Measurements from ENCODE around the gene AJAP1.

The AJAP1 gene

DNA sequence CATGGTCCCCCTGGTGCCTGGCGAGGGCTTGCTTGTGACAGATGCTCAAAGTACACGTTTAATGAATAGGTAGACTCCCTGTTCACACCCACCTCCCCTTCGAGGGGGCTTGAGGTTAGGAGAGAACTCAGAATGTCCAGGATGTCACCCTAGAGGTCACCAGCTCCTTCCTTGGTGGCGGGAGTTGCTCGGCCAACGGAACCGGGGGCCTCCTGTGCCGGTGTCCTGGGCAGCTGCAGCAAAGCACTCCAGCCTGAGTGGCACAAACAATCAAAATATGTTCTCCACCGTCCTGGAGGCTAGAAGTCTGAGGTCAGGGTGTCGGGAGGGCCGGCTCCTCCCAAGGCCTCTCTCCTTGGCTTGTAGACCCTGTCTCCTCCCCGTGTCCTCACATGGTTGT, 71.0 kb downstream of the AJAP1 start:
- no peaks in the 10 kb centered on the region for H3K9me3 ChIP-seq (ENCODE audit: control insufficient read depth, insufficient read depth, low read depth, low read length)
- CTCF ChIA-PET, result no interaction called here
- POLR2A ChIA-PET, result no interaction called here
- TF ChIP-seq ZNF394 (tag by site-specific recombination; IDR thresholded peaks at IDR 0.05; ENCODE audit: borderline replicate concordance) (no peak), KLF1 (tag by site-specific recombination; IDR thresholded peaks at IDR 0.05) (no peak), ZNF335 (tag by site-specific recombination; conservative IDR thresholded peaks at IDR 0.05) (no peak), ZNF747 (tag by site-specific recombination; IDR thresholded peaks at IDR 0.05) (no peak), ZNF837 (tag by site-specific recombination; IDR thresholded peaks at IDR 0.05) (no peak), ZNF426 (tag by site-specific recombination; IDR thresholded peaks at IDR 0.05) (no peak), ZNF155 (tag by site-specific recombination; IDR thresholded peaks at IDR 0.05) (no peak), ZNF146 (tag by site-specific recombination; IDR thresholded peaks at IDR 0.05) (no peak), ZNF221 (tag by site-specific recombination; IDR thresholded peaks at IDR 0.05; ENCODE audit: borderline replicate concordance) (no peak), RBAK (tag by site-specific recombination; IDR thresholded peaks at IDR 0.05) (no peak), WT1 (tag by site-specific recombination; IDR thresholded peaks at IDR 0.05) (no peak), MZF1 (tag by site-specific recombination; IDR thresholded peaks at IDR 0.05; ENCODE audit: borderline replicate concordance) (no peak), ZNF175 (tag by site-specific recombination; IDR thresholded peaks at IDR 0.05) (no peak)
- TF ChIP-seq, protein P1, sequence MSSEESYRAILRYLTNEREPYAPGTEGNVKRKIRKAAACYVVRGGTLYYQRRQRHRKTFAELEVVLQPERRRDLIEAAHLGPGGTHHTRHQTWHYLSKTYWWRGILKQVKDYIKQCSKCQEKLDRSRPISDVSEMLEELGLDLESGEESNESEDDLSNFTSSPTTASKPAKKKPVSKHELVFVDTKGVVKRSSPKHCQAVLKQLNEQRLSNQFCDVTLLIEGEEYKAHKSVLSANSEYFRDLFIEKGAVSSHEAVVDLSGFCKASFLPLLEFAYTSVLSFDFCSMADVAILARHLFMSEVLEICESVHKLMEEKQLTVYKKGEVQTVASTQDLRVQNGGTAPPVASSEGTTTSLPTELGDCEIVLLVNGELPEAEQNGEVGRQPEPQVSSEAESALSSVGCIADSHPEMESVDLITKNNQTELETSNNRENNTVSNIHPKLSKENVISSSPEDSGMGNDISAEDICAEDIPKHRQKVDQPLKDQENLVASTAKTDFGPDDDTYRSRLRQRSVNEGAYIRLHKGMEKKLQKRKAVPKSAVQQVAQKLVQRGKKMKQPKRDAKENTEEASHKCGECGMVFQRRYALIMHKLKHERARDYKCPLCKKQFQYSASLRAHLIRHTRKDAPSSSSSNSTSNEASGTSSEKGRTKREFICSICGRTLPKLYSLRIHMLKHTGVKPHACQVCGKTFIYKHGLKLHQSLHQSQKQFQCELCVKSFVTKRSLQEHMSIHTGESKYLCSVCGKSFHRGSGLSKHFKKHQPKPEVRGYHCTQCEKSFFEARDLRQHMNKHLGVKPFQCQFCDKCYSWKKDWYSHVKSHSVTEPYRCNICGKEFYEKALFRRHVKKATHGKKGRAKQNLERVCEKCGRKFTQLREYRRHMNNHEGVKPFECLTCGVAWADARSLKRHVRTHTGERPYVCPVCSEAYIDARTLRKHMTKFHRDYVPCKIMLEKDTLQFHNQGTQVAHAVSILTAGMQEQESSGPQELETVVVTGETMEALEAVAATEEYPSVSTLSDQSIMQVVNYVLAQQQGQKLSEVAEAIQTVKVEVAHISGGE (tag by site-specific recombination; conservative IDR thresholded peaks at IDR 0.05; ENCODE audit: low read depth), result no peak
- TF ChIP-seq, protein P2, sequence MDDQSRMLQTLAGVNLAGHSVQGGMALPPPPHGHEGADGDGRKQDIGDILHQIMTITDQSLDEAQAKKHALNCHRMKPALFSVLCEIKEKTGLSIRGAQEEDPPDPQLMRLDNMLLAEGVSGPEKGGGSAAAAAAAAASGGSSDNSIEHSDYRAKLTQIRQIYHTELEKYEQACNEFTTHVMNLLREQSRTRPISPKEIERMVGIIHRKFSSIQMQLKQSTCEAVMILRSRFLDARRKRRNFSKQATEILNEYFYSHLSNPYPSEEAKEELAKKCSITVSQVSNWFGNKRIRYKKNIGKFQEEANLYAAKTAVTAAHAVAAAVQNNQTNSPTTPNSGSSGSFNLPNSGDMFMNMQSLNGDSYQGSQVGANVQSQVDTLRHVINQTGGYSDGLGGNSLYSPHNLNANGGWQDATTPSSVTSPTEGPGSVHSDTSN (CRISPR knock-in tag; IDR thresholded peaks at IDR 0.05), result no peak
- no peak overlapping the region for H3K4me3 ChIP-seq (ENCODE audit: low read depth, low read length)
- no peaks in the 10 kb centered on the region for H3K36me3 ChIP-seq (ENCODE audit: control insufficient read depth in 2 of 2, insufficient read depth in 1 of 2, low read length in 2 of 2)
- no peaks in the 10 kb centered on the region for H3K4me1 ChIP-seq (ENCODE audit: control insufficient read depth, insufficient read depth, low read length)
- H3K27ac ChIP-seq (ENCODE audit: extremely low read depth, low read depth, low read length), result no peak overlapping the region

GRCh38 chr1:4726620-4727341, 72.4 kb downstream of the AJAP1 start:
- no peak overlapping the region for H3K4me3 ChIP-seq (ENCODE audit: low read depth, low read length)
- ChIA-PET CTCF (no interaction called here), POLR2A (no interaction called here)
- H3K27ac ChIP-seq (ENCODE audit: extremely low read depth, low read depth, low read length), result no peak overlapping the region
- no peaks in the 10 kb centered on the region for H3K36me3 ChIP-seq (ENCODE audit: control insufficient read depth in 2 of 2, insufficient read depth in 1 of 2, low read length in 2 of 2)
- no peaks in the 10 kb centered on the region for H3K9me3 ChIP-seq (ENCODE audit: control insufficient read depth, insufficient read depth, low read depth, low read length)
- TF ChIP-seq ZNF157 (tag by site-specific recombination; IDR thresholded peaks at IDR 0.05) (no peak), ZNF138 (tag by site-specific recombination; IDR thresholded peaks at IDR 0.05; ENCODE audit: borderline replicate concordance) (no peak)
- H3K4me1 ChIP-seq (ENCODE audit: control insufficient read depth, insufficient read depth, low read length), result no peaks in the 10 kb centered on the region
